ENCODE measurements around the gene GRIP2. TPM values are rescaled to one million over a fixed set of nuclear protein-coding genes. Genes with fewer than 3 reads are reported as not detected.

Gene GRIP2
- total and polyA plus RNA-seq, 2 experiments from 2014 or later = 0.73 to 2.4 TPM

DNA sequence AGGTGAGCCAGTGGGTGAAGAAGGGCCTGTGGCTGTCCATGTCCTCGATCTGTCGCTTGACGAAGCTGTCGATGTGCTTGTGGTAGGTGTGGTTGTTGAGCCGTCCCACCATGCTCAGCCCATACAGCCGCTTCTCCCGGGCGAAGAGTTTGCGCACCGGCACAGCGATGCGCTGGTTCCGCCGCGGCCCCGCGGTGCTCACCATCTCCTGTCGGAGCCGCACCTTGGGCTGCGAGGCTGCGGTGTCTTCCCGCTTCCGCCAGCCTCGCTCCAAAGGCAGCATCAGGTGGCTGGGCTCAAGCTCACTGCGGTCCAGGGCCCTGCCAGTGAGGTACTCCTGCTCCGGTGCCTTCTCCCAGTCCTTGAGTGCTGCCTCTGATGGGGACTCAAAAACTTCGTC is 34.0 kb upstream of the GRIP2 start:
- no peak overlapping the region for H3K27ac ChIP-seq
- H3K79me2 ChIP-seq = no peaks in the 10 kb centered on the region
- no peak overlapping the region for H3K4me3 ChIP-seq
- TF ChIP-seq CTCF (IDR thresholded peaks at IDR 0.05; ENCODE audit: poor library complexity) (no peak), EZH2phosphoT487 (IDR thresholded peaks at IDR 0.05; ENCODE audit: low read depth, severe bottlenecking, unreplicated experiment) (no peak), EZH2 (IDR thresholded peaks at IDR 0.05; ENCODE audit: borderline replicate concordance) (no peak)
- whole genome bisulfite sequencing (ENCODE audit: low lambda C conversion rate, missing lambda C conversion rate) = 98% methylated on average over 27 of the region's 27 CpGs
- no peak overlapping the region for H2AFZ ChIP-seq
- no peaks in the 10 kb centered on the region for H3K4me1 ChIP-seq (ENCODE audit: insufficient read depth)
- no peaks in the 10 kb centered on the region for H3K36me3 ChIP-seq (replicated peaks; ENCODE audit: insufficient read depth, low read depth)
- H3K27me3 ChIP-seq = no peaks in the 10 kb centered on the region
- no peak overlapping the region for H3K4me2 ChIP-seq
- no peak for DNase-seq (ENCODE audit: low spot score)
- H3K9me2 ChIP-seq (replicated peaks; ENCODE audit: insufficient read depth) = no peaks in the 10 kb centered on the region
- no peaks in the 10 kb centered on the region for H3K9me3 ChIP-seq (ENCODE audit: low read depth)
- no peaks in the 10 kb centered on the region for H4K20me1 ChIP-seq (ENCODE audit: insufficient read depth, poor library complexity, severe bottlenecking)

DNA sequence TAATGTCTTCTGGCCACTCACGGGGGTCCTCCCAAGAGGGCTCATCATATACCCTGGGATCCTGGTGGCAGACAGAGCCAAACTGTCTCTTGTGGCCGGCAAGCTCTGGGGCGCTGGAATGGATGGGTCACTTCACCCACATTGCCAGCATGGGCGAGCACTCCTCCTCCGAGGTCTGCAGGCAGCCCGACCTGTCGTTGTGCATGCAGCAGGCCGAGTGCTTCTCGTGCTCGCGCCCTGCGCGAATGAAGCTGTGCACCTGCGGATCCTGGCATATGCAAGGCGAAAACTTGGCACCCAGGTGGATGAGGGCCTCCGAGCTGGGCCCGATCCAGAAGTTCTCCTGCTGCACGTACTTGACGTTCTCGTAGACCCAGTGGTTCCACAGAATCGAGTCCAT is 33.6 kb upstream of the GRIP2 start:
- no peaks in the 10 kb centered on the region for H3K9me3 ChIP-seq (ENCODE audit: low read depth)
- TF ChIP-seq EZH2phosphoT487 (IDR thresholded peaks at IDR 0.05; ENCODE audit: low read depth, severe bottlenecking, unreplicated experiment) = no peak
- no peak for TF ChIP-seq EZH2 (IDR thresholded peaks at IDR 0.05; ENCODE audit: borderline replicate concordance)
- no peak for TF ChIP-seq CTCF (IDR thresholded peaks at IDR 0.05; ENCODE audit: poor library complexity)
- H3K79me2 ChIP-seq = no peaks in the 10 kb centered on the region
- no peaks in the 10 kb centered on the region for H3K4me1 ChIP-seq (ENCODE audit: insufficient read depth)
- H2AFZ ChIP-seq = no peak overlapping the region
- H3K27ac ChIP-seq = no peak overlapping the region
- no peaks in the 10 kb centered on the region for H3K9me2 ChIP-seq (replicated peaks; ENCODE audit: insufficient read depth)
- H4K20me1 ChIP-seq (ENCODE audit: insufficient read depth, poor library complexity, severe bottlenecking) = no peaks in the 10 kb centered on the region
- H3K4me2 ChIP-seq = no peak overlapping the region
- no peaks in the 10 kb centered on the region for H3K27me3 ChIP-seq
- 96% methylated on average over 21 of the region's 21 CpGs for WGBS (ENCODE audit: low lambda C conversion rate, missing lambda C conversion rate)
- DNase-seq (ENCODE audit: low spot score) = no peak
- H3K36me3 ChIP-seq (replicated peaks; ENCODE audit: insufficient read depth, low read depth) = no peaks in the 10 kb centered on the region
- H3K4me3 ChIP-seq = no peak overlapping the region

DNA sequence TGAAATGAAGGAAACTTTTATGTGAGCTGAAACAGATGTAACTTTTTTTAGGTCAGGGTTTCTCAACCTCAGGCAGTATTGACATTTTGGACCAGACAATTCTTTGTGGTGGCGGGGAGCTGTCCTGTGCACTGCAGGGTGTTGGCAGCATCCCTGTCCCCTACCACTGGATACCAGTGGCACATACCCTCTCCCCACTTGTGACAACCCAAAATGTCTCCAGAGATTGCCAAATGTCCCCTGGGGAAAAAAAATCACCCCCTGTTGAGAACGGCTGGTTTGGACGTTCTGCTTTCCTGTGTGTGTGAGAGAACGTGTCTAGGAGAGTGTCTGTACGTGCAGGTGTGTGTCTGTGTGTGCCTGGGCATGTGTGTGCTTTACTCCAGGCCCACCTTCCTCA is 30.7 kb upstream of the GRIP2 start:
- Histone ChIP-seq H3K4me2 (no peak overlapping the region), H3K36me3 (replicated peaks; ENCODE audit: insufficient read depth, low read depth) (no peaks in the 10 kb centered on the region), H3K9me3 (ENCODE audit: low read depth) (no peaks in the 10 kb centered on the region), H4K20me1 (ENCODE audit: insufficient read depth, poor library complexity, severe bottlenecking) (no peaks in the 10 kb centered on the region), H3K79me2 (no peaks in the 10 kb centered on the region), H3K4me1 (ENCODE audit: insufficient read depth) (no peaks in the 10 kb centered on the region), H2AFZ (no peak overlapping the region), H3K27ac (no peak overlapping the region), H3K9me2 (replicated peaks; ENCODE audit: insufficient read depth) (no peaks in the 10 kb centered on the region), H3K4me3 (no peak overlapping the region), H3K27me3 (no peaks in the 10 kb centered on the region)
- WGBS (ENCODE audit: low lambda C conversion rate, missing lambda C conversion rate) = 89% methylated on average over 5 of the region's 5 CpGs
- TF ChIP-seq EZH2phosphoT487 (IDR thresholded peaks at IDR 0.05; ENCODE audit: low read depth, severe bottlenecking, unreplicated experiment) (no peak), EZH2 (IDR thresholded peaks at IDR 0.05; ENCODE audit: borderline replicate concordance) (no peak), CTCF (IDR thresholded peaks at IDR 0.05; ENCODE audit: poor library complexity) (no peak)
- no peak for DNase-seq (ENCODE audit: low spot score)

DNA sequence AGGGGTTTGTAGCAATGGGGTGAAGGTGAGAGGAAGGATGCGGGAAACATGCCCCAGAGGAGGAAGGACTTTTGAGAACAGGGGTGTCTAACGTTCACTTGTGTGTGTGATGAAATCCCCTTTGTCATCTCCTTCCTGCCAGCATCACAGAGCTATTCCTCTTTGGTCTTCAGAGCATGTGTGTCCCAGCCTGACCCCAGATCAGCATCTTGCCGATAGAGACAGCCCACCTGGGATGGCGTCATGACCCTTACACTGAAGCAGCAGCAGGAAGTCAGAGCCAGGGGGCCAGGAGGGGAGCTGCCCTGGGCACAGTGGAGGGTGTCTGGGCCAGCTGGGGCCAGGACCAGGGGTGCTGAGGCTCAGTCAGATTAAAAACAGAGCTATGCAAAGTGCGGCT is 29.9 kb upstream of the GRIP2 start:
- Histone ChIP-seq H3K27ac (no peak overlapping the region), H3K79me2 (no peaks in the 10 kb centered on the region), H3K4me1 (ENCODE audit: insufficient read depth) (no peaks in the 10 kb centered on the region), H3K4me3 (no peak overlapping the region), H3K36me3 (replicated peaks; ENCODE audit: insufficient read depth, low read depth) (no peaks in the 10 kb centered on the region), H3K4me2 (no peak overlapping the region), H3K9me2 (replicated peaks; ENCODE audit: insufficient read depth) (no peaks in the 10 kb centered on the region), H3K27me3 (no peaks in the 10 kb centered on the region), H2AFZ (no peak overlapping the region), H4K20me1 (ENCODE audit: insufficient read depth, poor library complexity, severe bottlenecking) (no peaks in the 10 kb centered on the region), H3K9me3 (ENCODE audit: low read depth) (no peaks in the 10 kb centered on the region)
- DNase-seq (ENCODE audit: low spot score) = no peak
- WGBS (ENCODE audit: low lambda C conversion rate, missing lambda C conversion rate) = 61% methylated on average over 5 of the region's 5 CpGs
- TF ChIP-seq EZH2 (IDR thresholded peaks at IDR 0.05; ENCODE audit: borderline replicate concordance) (no peak), EZH2phosphoT487 (IDR thresholded peaks at IDR 0.05; ENCODE audit: low read depth, severe bottlenecking, unreplicated experiment) (no peak), CTCF (IDR thresholded peaks at IDR 0.05; ENCODE audit: poor library complexity) (no peak)

Measured in hepatocyte (in vitro differentiated cells).